Mucosa of gallbladder (tissue), 1 donor: Measurements from ENCODE around the gene GPR22. TPM values are rescaled to one million over a fixed set of nuclear protein-coding genes. Genes with fewer than 3 reads are reported as not detected.

ENCODE experiments used
- DNase-seq: peaks from one replicate; pipeline ENCODE4 v3.0.0-alpha.2; 2020; ENCODE audit warnings: low spot score
- total RNA-seq: library from RNA; stranded (reverse); gene quantifications from one replicate; pipeline ENCODE4 v1.2.1, GENCODE V29; 2021
- donor health status: DM: no; HTN: no; CAD: no.

The GPR22 gene
- total RNA-seq, 1 donor from 2014 or later = not detected

- no peak for DNase-seq
Observed at GRCh38 chr7:107474104-107474521, 4.3 kb downstream of the GPR22 start.

- no peak for DNase-seq
Observed at GRCh38 chr7:107479303-107479702, 9.4 kb downstream of the GPR22 start.

GRCh38 chr7:107480932-107481331 lies 11.1 kb downstream of the GPR22 start:
- no peak for DNase-seq

- no peak for DNase-seq
Observed at GRCh38 chr7:107482571-107482970, 12.7 kb downstream of the GPR22 start.

GRCh38 chr7:107486041-107486440 lies 16.2 kb downstream of the GPR22 start:
- no peak for DNase-seq

GRCh38 chr7:107492875-107493274 lies 23.0 kb downstream of the GPR22 start:
- DNase-seq = no peak

GRCh38 chr7:107494315-107494751 lies 24.5 kb downstream of the GPR22 start:
- DNase-seq = no peak

GRCh38 chr7:107494884-107495283 lies 25.0 kb downstream of the GPR22 start:
- DNase-seq = no peak

- no peak for DNase-seq
Observed at GRCh38 chr7:107495516-107495915, 25.7 kb downstream of the GPR22 start.

GRCh38 chr7:107499731-107500130 lies 29.9 kb downstream of the GPR22 start:
- no peak for DNase-seq

- DNase-seq = no peak
Observed at GRCh38 chr7:107501593-107501992, 31.7 kb downstream of the GPR22 start.

- no peak for DNase-seq
Observed at GRCh38 chr7:107502154-107502553, 32.3 kb downstream of the GPR22 start.

GRCh38 chr7:107502797-107503196 lies 32.9 kb downstream of the GPR22 start:
- no peak for DNase-seq

- DNase-seq = no peak
Observed at GRCh38 chr7:107503687-107504086, 33.8 kb downstream of the GPR22 start.

GRCh38 chr7:107505362-107505761 lies 35.5 kb downstream of the GPR22 start:
- DNase-seq = no peak

GRCh38 chr7:107505997-107506673 lies 36.3 kb downstream of the GPR22 start:
- peak; percentile 40 for DNase-seq

- DNase-seq = peak; percentile 47
Observed at GRCh38 chr7:107506674-107507339, 37.0 kb downstream of the GPR22 start.

Other genes starting within 250 kb of the GPR22 start
- gene COG5, start 93.9 kb downstream of the GPR22 start, total RNA-seq = 34.6 TPM
- 6.6 TPM for gene DUS4L, start 93.9 kb downstream of the GPR22 start, total RNA-seq
- 39.2 TPM for gene BCAP29, start 110.2 kb downstream of the GPR22 start, total RNA-seq
- 0.52 TPM for gene SLC26A4, start 190.8 kb downstream of the GPR22 start, total RNA-seq